ENCODE results near the gene MME. TPM values are rescaled to one million over a fixed set of nuclear protein-coding genes. Genes with fewer than 3 reads are reported as not detected.

Gene MME
- total and polyA plus RNA-seq, 4 experiments from 2014 or later = 0.26 to 2.1 TPM; not detected in 2

- Histone ChIP-seq H3K27ac (ENCODE audit: low read depth, low read length) (no peak overlapping the region), H3K4me3 (ENCODE audit: low read length in 2 of 2) (no peak overlapping the region), H3K27me3 (ENCODE audit: insufficient read depth, low read length) (no peaks in the 10 kb centered on the region), H3K4me1 (ENCODE audit: insufficient read depth, low read length) (no peaks in the 10 kb centered on the region), H3K36me3 (ENCODE audit: insufficient read depth, low read length) (no peaks in the 10 kb centered on the region), H3K9me3 (ENCODE audit: control insufficient read depth in 1 of 2, low read length in 2 of 2) (no peaks in the 10 kb centered on the region)
- Mint-ChIP-seq H3K9me3 (peaks cover 4 to 15% (median 8%) of the 10 kb centered on the region in 8 donors), H3K4me1 (no peaks in the 10 kb centered on the region), H3K27ac (no peak overlapping the region), H3K36me3 (no peaks in the 10 kb centered on the region), H3K27me3 (no peaks in the 10 kb centered on the region), H3K4me3 (no peak overlapping the region)
- CTCF ChIA-PET (ENCODE audit: partially characterized antibody) = no interaction called here
- DNase-seq = no peak
- intact Hi-C loops (cut with micrococcal nuclease) = no loop called here
- POLR2A ChIA-PET (ENCODE audit: partially characterized antibody) = no interaction called here
These were observed 33.2 kb upstream of the MME start for GRCh38 chr3:155046935-155047334.

GRCh38 chr3:155047672-155048071, 32.4 kb upstream of the MME start:
- Mint-ChIP-seq H3K36me3 (no peaks in the 10 kb centered on the region), H3K4me3 (no peak overlapping the region), H3K27me3 (no peaks in the 10 kb centered on the region), H3K27ac (no peak overlapping the region), H3K9me3 (peaks cover 4 to 21% (median 10%) of the 10 kb centered on the region in 8 donors), H3K4me1 (no peaks in the 10 kb centered on the region)
- Histone ChIP-seq H3K4me1 (ENCODE audit: insufficient read depth, low read length) (no peaks in the 10 kb centered on the region), H3K9me3 (ENCODE audit: control insufficient read depth in 1 of 2, low read length in 2 of 2) (no peaks in the 10 kb centered on the region), H3K27ac (ENCODE audit: low read depth, low read length) (no peak overlapping the region), H3K36me3 (ENCODE audit: insufficient read depth, low read length) (no peaks in the 10 kb centered on the region), H3K4me3 (ENCODE audit: low read length in 2 of 2) (no peak overlapping the region), H3K27me3 (ENCODE audit: insufficient read depth, low read length) (no peaks in the 10 kb centered on the region)
- POLR2A ChIA-PET (ENCODE audit: partially characterized antibody) = no interaction called here
- DNase-seq = no peak
- intact Hi-C loops (cut with micrococcal nuclease) = no loop called here
- CTCF ChIA-PET (ENCODE audit: partially characterized antibody) = no interaction called here

- H3K9me3 ChIP-seq (ENCODE audit: control insufficient read depth in 1 of 2, low read length in 2 of 2) = no peaks in the 10 kb centered on the region
- intact Hi-C loops (cut with micrococcal nuclease) = no loop called here
- no peaks in the 10 kb centered on the region for H3K27me3 ChIP-seq (ENCODE audit: insufficient read depth, low read length)
- Mint-ChIP-seq H3K9me3 (peaks cover 4 to 36% (median 17%) of the 10 kb centered on the region in 8 donors), H3K4me1 (no peaks in the 10 kb centered on the region), H3K27me3 (no peaks in the 10 kb centered on the region), H3K27ac (no peak overlapping the region), H3K36me3 (no peaks in the 10 kb centered on the region), H3K4me3 (no peak overlapping the region)
- ChIA-PET POLR2A (ENCODE audit: partially characterized antibody) (no interaction called here), CTCF (ENCODE audit: partially characterized antibody) (no interaction called here)
- DNase-seq = no peak
- no peak overlapping the region for H3K4me3 ChIP-seq (ENCODE audit: low read length in 2 of 2)
- no peak overlapping the region for H3K27ac ChIP-seq (ENCODE audit: low read depth, low read length)
- no peaks in the 10 kb centered on the region for H3K36me3 ChIP-seq (ENCODE audit: insufficient read depth, low read length)
- H3K4me1 ChIP-seq (ENCODE audit: insufficient read depth, low read length) = no peaks in the 10 kb centered on the region
These were observed 30.2 kb upstream of the MME start for GRCh38 chr3:155049959-155050358.

- Mint-ChIP-seq H3K36me3 (no peaks in the 10 kb centered on the region), H3K27ac (no peak overlapping the region), H3K9me3 (peaks cover 5 to 36% (median 18%) of the 10 kb centered on the region in 8 donors), H3K4me3 (no peak overlapping the region), H3K4me1 (no peaks in the 10 kb centered on the region), H3K27me3 (no peaks in the 10 kb centered on the region)
- Histone ChIP-seq H3K4me1 (ENCODE audit: insufficient read depth, low read length) (no peaks in the 10 kb centered on the region), H3K36me3 (ENCODE audit: insufficient read depth, low read length) (no peaks in the 10 kb centered on the region), H3K27me3 (ENCODE audit: insufficient read depth, low read length) (no peaks in the 10 kb centered on the region), H3K27ac (ENCODE audit: low read depth, low read length) (no peak overlapping the region), H3K9me3 (ENCODE audit: control insufficient read depth in 1 of 2, low read length in 2 of 2) (no peaks in the 10 kb centered on the region), H3K4me3 (ENCODE audit: low read length in 2 of 2) (no peak overlapping the region)
- DNase-seq = no peak
- CTCF ChIA-PET (ENCODE audit: partially characterized antibody) = no interaction called here
- POLR2A ChIA-PET (ENCODE audit: partially characterized antibody) = no interaction called here
- intact Hi-C loops (cut with micrococcal nuclease) = no loop called here
These were observed 27.6 kb upstream of the MME start for GRCh38 chr3:155052470-155052869.

- Mint-ChIP-seq H3K27ac (no peak overlapping the region), H3K4me3 (no peak overlapping the region), H3K4me1 (no peaks in the 10 kb centered on the region), H3K27me3 (no peaks in the 10 kb centered on the region), H3K36me3 (no peaks in the 10 kb centered on the region), H3K9me3 (peaks cover 5 to 36% (median 19%) of the 10 kb centered on the region in 8 donors)
- no peaks in the 10 kb centered on the region for H3K27me3 ChIP-seq (ENCODE audit: insufficient read depth, low read length)
- H3K4me1 ChIP-seq (ENCODE audit: insufficient read depth, low read length) = no peaks in the 10 kb centered on the region
- ChIA-PET POLR2A (ENCODE audit: partially characterized antibody) (no interaction called here), CTCF (ENCODE audit: partially characterized antibody) (no interaction called here)
- intact Hi-C loops (cut with micrococcal nuclease) = no loop called here
- no peaks in the 10 kb centered on the region for H3K36me3 ChIP-seq (ENCODE audit: insufficient read depth, low read length)
- H3K27ac ChIP-seq (ENCODE audit: low read depth, low read length) = no peak overlapping the region
- H3K4me3 ChIP-seq (ENCODE audit: low read length in 2 of 2) = no peak overlapping the region
- no peaks in the 10 kb centered on the region for H3K9me3 ChIP-seq (ENCODE audit: control insufficient read depth in 1 of 2, low read length in 2 of 2)
- no peak for DNase-seq
These were observed 26.4 kb upstream of the MME start for GRCh38 chr3:155053756-155054155.

- Mint-ChIP-seq H3K36me3 (no peaks in the 10 kb centered on the region), H3K9me3 (peaks cover 0 to 5% (median 3%) of the 10 kb centered on the region in 8 donors), H3K27me3 (no peaks in the 10 kb centered on the region), H3K4me3 (no peak overlapping the region), H3K27ac (no peak overlapping the region), H3K4me1 (no peaks in the 10 kb centered on the region)
- Histone ChIP-seq H3K9me3 (ENCODE audit: control insufficient read depth in 1 of 2, low read length in 2 of 2) (no peaks in the 10 kb centered on the region), H3K27ac (ENCODE audit: low read depth, low read length) (no peak overlapping the region), H3K4me3 (ENCODE audit: low read length in 2 of 2) (no peak overlapping the region), H3K4me1 (ENCODE audit: insufficient read depth, low read length) (no peaks in the 10 kb centered on the region), H3K27me3 (ENCODE audit: insufficient read depth, low read length) (no peaks in the 10 kb centered on the region), H3K36me3 (ENCODE audit: insufficient read depth, low read length) (no peaks in the 10 kb centered on the region)
- CTCF ChIA-PET (ENCODE audit: partially characterized antibody) = no interaction called here
- intact Hi-C loops (cut with micrococcal nuclease) = no loop called here
- POLR2A ChIA-PET (ENCODE audit: partially characterized antibody) = no interaction called here
- no peak for DNase-seq
These were observed 15.2 kb upstream of the MME start for GRCh38 chr3:155064920-155065319.

- H3K27ac ChIP-seq (ENCODE audit: low read depth, low read length) = no peak overlapping the region
- ChIA-PET POLR2A (ENCODE audit: partially characterized antibody) (no interaction called here), CTCF (ENCODE audit: partially characterized antibody) (no interaction called here)
- no peaks in the 10 kb centered on the region for H3K27me3 ChIP-seq (ENCODE audit: insufficient read depth, low read length)
- H3K27ac Mint-ChIP-seq = no peak overlapping the region
- H3K4me3 Mint-ChIP-seq = no peak overlapping the region
- H3K4me1 ChIP-seq (ENCODE audit: insufficient read depth, low read length) = no peaks in the 10 kb centered on the region
- H3K9me3 ChIP-seq (ENCODE audit: control insufficient read depth in 1 of 2, low read length in 2 of 2) = no peaks in the 10 kb centered on the region
- H3K4me1 Mint-ChIP-seq = no peaks in the 10 kb centered on the region
- no peaks in the 10 kb centered on the region for H3K36me3 ChIP-seq (ENCODE audit: insufficient read depth, low read length)
- no peaks in the 10 kb centered on the region for H3K27me3 Mint-ChIP-seq
- H3K9me3 Mint-ChIP-seq = peaks cover 0 to 5% (median 2%) of the 10 kb centered on the region in 8 donors
- DNase-seq = no peak
- H3K4me3 ChIP-seq (ENCODE audit: low read length in 2 of 2) = no peak overlapping the region
- intact Hi-C loops (cut with micrococcal nuclease) = no loop called here
- H3K36me3 Mint-ChIP-seq = no peaks in the 10 kb centered on the region
These were observed 14.6 kb upstream of the MME start for GRCh38 chr3:155065537-155065936.

- no peak for DNase-seq
- no peaks in the 10 kb centered on the region for H3K36me3 Mint-ChIP-seq
- H3K27ac ChIP-seq (ENCODE audit: low read depth, low read length) = no peak overlapping the region
- no peak overlapping the region for H3K27ac Mint-ChIP-seq
- ChIA-PET CTCF (ENCODE audit: partially characterized antibody) (no interaction called here), POLR2A (ENCODE audit: partially characterized antibody) (no interaction called here)
- H3K4me1 Mint-ChIP-seq = no peaks in the 10 kb centered on the region
- H3K27me3 Mint-ChIP-seq = no peaks in the 10 kb centered on the region
- H3K36me3 ChIP-seq (ENCODE audit: insufficient read depth, low read length) = no peaks in the 10 kb centered on the region
- H3K4me3 Mint-ChIP-seq = no peak overlapping the region
- H3K4me1 ChIP-seq (ENCODE audit: insufficient read depth, low read length) = no peaks in the 10 kb centered on the region
- H3K27me3 ChIP-seq (ENCODE audit: insufficient read depth, low read length) = no peaks in the 10 kb centered on the region
- H3K4me3 ChIP-seq (ENCODE audit: low read length in 2 of 2) = no peak overlapping the region
- peaks cover 0 to 5% (median 2%) of the 10 kb centered on the region in 8 donors for H3K9me3 Mint-ChIP-seq
- no peaks in the 10 kb centered on the region for H3K9me3 ChIP-seq (ENCODE audit: control insufficient read depth in 1 of 2, low read length in 2 of 2)
- intact Hi-C loops (cut with micrococcal nuclease) = no loop called here
These were observed 10.4 kb upstream of the MME start for GRCh38 chr3:155069729-155070128.
